SIG-M5 (cell line): ENCODE measurements around the gene PRM2.
"Not testable (repeated sequence)": the region's sequence is repeated elsewhere in the genome, so short reads cannot be mapped to it uniquely, and the experiment has no call there.

Experiments
- DNase-seq: peaks from one replicate; lab custom pipeline; 2025; lab: John Stamatoyannopoulos, UW

PRM2 gene

GRCh38 chr16:11289696-11290095 lies 13.4 kb upstream of the PRM2 start:
- DNase-seq: not testable (repeated sequence)

GRCh38 chr16:11289202-11289601 lies 12.9 kb upstream of the PRM2 start:
- DNase-seq: no peak

- DNase-seq: no peak
These were observed 9.6 kb upstream of the PRM2 start for GRCh38 chr16:11285842-11286241.

- DNase-seq: no peak
These were observed 7.6 kb upstream of the PRM2 start for GRCh38 chr16:11283820-11284248.

- no peak for DNase-seq
These were observed 4.6 kb upstream of the PRM2 start, which contains the start of gene PRM1 for GRCh38 chr16:11280616-11281522. Gene PRM1 (minus strand): TSS chr16:11281330. CDS start chr16:11281238, 92 bp downstream.

GRCh38 chr16:11278681-11279628 lies 2.7 kb upstream of the PRM2 start:
- no peak for DNase-seq

- DNase-seq: no peak
These were observed 1.5 kb upstream of the PRM2 start for GRCh38 chr16:11277607-11278337.

GRCh38 chr16:11276896-11277593 lies 765 bp upstream of the PRM2 start:
- no peak for DNase-seq

GRCh38 chr16:11274964-11275363 lies 1.3 kb downstream of the PRM2 start:
- no peak for DNase-seq

- DNase-seq: no peak
These were observed 2.5 kb downstream of the PRM2 start for GRCh38 chr16:11273721-11274324.

GRCh38 chr16:11272921-11273720 lies 3.2 kb downstream of the PRM2 start, which contains the start of gene PRM3:
Gene PRM3 (minus strand): TSS chr16:11273629. CDS start chr16:11273595, 34 bp downstream.
- DNase-seq: no peak

GRCh38 chr16:11272484-11272883 lies 3.8 kb downstream of the PRM2 start:
- DNase-seq: no peak

- DNase-seq: no peak
These were observed 4.7 kb downstream of the PRM2 start for GRCh38 chr16:11271610-11272009.

- DNase-seq: no peak
These were observed 5.6 kb downstream of the PRM2 start for GRCh38 chr16:11270602-11271162.

- DNase-seq: no peak
These were observed 7.3 kb downstream of the PRM2 start, which contains the start of gene TNP2 for GRCh38 chr16:11268921-11269375. Gene TNP2 (minus strand): TSS chr16:11269325. CDS start chr16:11269262, 63 bp downstream.

- DNase-seq: no peak
These were observed 11.2 kb downstream of the PRM2 start for GRCh38 chr16:11265124-11265523.

- DNase-seq: no peak
These were observed 12.0 kb downstream of the PRM2 start for GRCh38 chr16:11264155-11264832.

- no peak for DNase-seq
These were observed 12.5 kb downstream of the PRM2 start for GRCh38 chr16:11263737-11264136.

- no peak for DNase-seq
These were observed 13.4 kb downstream of the PRM2 start for GRCh38 chr16:11262915-11263314.
